Activated T-cell treated with anti-CD3 and anti-CD28 coated beads, Interleukin-2, amount 50 U/mL, for 48 hours (primary cell): ENCODE measurements around the gene SLC39A1.
A peak's percentile ranks its signal among the peaks of the same experiment; 100 is the strongest.

Experiments used
- DNase-seq, 2 experiments: peaks; one replicate each; pipeline ENCODE4 v3.0.0-alpha.2; 2020

Gene SLC39A1

DNA sequence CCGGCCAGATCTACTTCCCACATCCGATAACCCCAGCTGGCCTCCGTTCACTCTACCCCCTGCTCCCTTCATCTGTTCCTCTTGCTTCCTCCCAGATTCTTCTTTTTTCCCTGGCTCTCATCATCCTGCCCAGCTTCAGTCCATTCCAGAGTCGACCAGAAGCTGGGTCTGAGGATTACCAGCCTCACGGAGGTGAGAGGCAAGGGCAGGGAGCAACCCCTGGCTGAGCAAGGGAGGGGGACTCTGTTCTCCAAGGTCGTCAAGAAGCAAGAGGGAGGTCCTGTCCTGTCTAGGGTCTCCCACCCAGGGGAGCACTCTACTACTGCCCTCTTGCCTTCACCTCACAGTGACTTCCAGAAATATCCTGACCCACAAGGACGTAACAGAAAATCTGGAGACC, 10.2 kb upstream of the SLC39A1 start:
- DNase-seq, result no peak

DNA sequence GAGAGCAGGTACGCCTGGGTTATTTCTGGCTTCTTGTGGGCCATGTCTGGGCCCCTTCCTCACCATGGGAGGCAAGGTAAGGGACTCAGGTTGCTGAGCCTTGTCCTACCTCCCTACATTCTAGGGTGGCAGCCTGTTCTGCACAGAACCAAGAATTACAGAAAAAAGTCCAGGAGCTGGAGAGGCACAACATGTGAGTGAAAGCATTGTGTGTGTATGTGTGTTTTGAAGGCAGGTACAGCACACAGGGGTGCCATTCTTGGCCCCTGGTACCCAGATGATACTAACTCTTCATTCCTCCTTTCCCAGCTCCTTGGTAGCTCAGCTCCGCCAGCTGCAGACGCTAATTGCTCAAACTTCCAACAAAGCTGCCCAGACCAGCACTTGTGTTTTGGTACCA, 9.7 kb upstream of the SLC39A1 start:
- no peak for DNase-seq

GRCh38 chr1:153970346-153970745, 7.0 kb upstream of the SLC39A1 start:
- no peak for DNase-seq

DNA sequence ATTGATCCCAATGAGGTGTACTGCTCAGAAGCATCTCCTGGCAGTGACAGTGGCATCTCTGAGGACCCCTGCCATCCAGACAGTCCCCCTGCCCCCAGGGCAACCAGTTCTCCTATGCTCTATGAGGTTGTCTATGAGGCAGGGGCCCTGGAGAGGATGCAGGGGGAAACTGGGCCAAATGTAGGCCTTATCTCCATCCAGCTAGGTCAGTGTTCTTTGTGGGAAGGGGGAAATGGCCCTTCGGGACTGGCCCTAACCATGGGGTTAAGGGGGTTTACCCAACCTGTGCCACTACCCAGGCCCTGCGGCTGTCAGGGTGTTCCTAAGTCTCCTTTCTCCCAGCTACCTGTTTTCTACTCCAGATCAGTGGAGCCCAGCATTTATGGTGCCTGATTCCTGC, 5.6 kb upstream of the SLC39A1 start:
- no peak for DNase-seq

DNA sequence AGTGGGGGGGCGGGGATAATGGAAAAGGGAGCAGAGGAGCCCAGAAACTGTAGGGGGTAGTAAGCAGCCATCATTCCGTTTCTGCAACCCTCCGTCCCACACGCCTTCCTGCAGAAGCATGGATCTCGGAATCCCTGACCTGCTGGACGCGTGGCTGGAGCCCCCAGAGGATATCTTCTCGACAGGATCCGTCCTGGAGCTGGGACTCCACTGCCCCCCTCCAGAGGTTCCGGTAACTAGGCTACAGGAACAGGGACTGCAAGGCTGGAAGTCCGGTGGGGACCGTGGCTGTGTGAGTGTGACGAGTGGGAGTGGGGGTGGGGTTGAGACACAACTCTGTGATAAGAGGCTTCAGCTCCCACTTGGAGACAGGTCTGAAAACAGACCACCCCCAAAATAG, 5.1 kb upstream of the SLC39A1 start:
- no peak for DNase-seq

DNA sequence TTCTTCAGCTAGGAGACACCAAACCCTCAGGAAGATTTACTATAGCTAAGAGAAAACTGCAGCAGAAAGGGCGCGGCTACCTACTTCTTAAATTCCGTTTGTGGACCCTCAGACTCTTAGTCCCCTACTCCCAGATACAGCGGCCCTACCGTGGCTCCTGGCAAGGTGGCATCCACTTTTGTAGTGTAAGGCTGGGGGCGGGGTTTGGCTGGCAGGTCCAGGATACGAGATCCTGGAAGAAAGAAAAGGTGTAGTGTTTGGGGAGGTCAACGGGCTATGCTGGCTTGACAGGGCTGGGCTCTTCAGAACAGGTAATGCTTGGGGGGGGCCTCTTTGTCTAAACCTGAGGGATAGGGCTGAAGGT, 4.6 kb upstream of the SLC39A1 start:
- DNase-seq, result no peak

- DNase-seq, result peak; percentile 85 to 88
These were observed 4.0 kb upstream of the SLC39A1 start, which contains the start of gene CREB3L4 for GRCh38 chr1:153967107-153967999. TSS of gene CREB3L4 (plus strand) at chr1:153967902. CDS start at chr1:153968526, 624 bp downstream.

DNA sequence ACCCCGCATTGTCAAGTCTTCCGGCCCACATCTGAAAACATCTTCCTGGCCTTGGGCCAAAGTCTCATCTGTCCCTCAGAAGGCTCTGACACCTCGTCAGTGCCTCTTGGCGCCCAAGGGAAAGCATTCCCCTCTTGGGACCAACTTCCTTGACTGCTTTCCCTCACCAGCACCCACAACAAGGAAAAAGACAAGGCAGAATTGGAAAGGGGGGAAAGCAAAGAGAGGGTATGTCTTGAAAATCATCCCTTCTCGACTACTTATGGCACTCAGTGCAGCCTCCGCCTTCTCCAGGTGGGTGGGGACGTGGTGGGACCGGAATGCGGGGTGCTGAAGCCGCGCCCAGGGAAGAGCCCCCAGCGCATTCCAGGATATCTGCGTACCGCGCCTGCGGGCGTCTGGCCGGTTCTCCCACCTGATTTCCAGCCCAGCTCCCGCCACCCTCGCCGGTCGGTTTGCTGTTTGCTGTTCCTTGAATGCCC, 554 bp upstream of the SLC39A1 start:
- no peak for DNase-seq

GRCh38 chr1:153962088-153963029, 978 bp downstream of the SLC39A1 start:
- no peak for DNase-seq

- DNase-seq, result no peak
These were observed 1.9 kb downstream of the SLC39A1 start for GRCh38 chr1:153961421-153961820.

GRCh38 chr1:153960206-153960605, 3.1 kb downstream of the SLC39A1 start:
- DNase-seq, result no peak

DNA sequence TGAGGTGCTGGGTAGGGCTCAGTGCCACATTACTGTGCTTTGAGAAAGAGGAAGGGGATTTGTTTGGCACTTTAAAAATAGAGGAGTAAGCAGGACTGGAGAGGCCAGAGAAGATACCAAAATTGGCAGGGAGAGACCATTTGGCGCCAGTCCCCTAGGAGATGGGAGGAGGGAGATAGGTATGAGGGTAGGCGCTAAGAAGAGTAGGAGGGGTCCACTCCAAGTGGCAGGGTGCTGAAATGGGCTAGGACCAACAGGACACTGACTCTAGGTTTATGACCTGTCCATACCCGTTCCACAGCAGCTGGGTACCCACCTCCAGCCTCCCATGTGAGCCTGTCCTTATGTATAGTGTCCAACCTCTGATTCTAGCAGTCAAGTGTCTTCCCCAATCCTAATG, 3.9 kb downstream of the SLC39A1 start:
- DNase-seq, result no peak

GRCh38 chr1:153958961-153959260, 4.4 kb downstream of the SLC39A1 start:
- no peak for DNase-seq

DNA sequence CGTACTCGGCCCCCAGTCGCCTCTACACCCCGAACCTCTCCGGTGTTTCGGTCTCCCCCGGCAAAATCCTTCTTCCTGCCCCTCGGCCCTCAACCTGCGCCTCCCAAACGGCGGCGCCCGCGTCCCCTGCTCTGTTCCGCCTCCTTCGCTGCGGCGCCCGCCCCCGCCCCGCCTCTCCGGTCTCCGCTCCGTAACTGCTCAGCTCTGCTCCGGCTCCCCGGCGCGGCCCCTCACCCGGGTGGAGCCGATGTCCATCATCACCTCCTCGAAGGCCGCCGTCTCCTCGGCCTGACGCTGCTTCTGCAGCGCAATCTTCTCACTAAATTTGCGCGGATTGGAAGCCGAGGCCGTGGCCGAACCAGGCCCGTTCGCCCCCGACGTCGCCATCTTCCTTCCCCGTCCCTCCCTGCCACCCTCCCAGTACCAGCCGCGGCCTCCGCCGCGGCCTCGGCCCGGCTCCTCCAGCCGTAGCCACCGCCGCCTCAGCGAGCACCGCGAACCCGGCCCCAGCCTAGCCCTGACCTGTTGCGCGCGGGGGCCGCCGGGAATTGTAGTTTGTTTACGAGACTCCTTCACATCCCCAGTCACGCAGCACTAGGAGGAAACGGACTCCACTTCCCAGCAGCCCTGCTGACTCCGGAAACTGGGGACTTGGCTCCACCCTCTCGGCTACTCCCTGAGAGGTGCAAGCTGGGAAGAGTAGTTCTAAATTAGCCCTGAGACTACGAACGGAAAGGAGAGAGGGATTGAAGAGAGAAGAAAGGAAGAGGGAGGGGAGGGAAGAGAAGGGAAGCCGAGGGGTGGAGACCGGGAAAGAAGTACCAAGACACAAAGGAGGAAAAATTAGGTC, 5.0 kb downstream of the SLC39A1 start, which contains the start of gene CRTC2:
Gene CRTC2, minus strand, starts transcription at position 502 of the 850 bp plus-strand sequence. Its CDS starts 115 bp downstream, at position 387.
- peak; percentile 97 to 98 for DNase-seq

GRCh38 chr1:153957744-153958110, 5.6 kb downstream of the SLC39A1 start:
- peak in 1 of 2 experiments; percentile 67 for DNase-seq

DNA sequence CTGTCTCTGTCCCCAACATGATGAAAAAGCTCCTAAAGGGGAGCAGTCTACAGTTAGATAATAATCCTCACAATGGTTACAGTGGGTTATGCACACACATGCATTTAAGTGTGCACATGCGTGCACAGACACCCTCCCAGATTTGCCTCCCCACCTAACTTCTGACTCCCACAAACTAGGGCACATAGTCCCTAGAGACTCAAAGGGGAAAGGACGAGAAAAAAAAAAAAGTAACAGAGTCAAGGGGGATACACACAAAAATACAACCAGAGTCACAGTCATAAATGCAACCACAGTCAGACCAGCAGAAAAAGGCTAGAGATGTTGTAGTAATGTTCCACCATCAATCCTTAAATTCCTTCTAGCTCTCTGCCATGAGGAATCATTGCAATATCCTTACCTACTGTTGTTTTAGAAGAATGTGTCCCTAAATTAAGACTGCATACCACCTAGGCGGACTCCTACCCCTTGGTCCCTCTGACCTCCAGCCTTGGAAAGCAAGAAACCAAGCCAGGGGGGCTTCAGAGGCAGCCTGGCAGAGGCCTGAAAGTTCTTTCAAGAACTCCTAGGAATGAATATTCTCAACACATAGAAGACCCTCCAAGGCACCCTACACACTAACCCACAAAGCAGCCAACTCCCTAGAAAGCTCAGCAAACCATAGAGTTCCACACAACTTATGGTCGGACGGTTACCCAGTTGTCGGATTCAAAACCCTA, 6.2 kb downstream of the SLC39A1 start:
- DNase-seq, result no peak

GRCh38 chr1:153954826-153955225, 8.5 kb downstream of the SLC39A1 start:
- DNase-seq, result no peak

- DNase-seq, result no peak
These were observed 9.4 kb downstream of the SLC39A1 start for GRCh38 chr1:153953859-153954365.

DNA sequence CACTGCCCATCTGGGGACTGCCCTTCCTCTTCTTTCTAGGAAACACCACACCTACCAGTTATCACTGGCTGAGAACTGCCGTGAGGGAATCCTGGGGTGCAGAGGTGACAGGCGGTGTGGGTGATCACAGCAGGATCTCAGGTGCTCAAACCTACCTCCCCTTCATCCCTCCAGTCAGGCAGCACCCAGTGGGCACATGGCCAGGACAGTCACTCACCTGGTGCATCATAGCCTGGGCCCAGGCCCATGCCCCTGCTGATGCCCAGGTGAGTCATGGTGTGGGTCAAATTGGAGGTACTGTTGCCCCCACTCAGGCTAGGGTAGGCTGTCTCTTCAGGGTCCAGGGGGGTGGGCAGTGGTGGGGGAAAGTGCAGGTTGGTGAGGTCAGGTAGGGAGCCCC, 11.5 kb downstream of the SLC39A1 start:
- DNase-seq, result no peak

DNA sequence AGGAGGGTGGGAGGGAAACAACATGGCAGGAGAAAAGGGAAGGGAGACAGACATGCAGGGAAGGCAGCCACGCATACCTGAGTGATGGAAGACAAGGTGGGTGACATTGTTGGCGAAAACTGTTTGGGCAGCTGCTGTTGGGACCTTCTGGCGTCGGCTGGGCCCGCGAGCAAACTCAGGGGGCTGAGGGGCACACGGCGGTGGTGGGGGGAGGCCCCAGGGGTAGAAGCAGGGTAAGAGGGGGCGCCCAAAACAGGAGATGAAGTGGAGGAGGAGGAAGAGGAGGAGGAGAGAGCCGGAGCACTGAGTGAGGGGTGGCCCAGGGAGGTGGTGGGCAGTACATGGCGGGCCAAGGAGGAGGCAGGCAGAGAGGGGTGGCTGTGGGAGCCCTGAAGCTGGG, 12.2 kb downstream of the SLC39A1 start:
- no peak for DNase-seq

GRCh38 chr1:153946622-153947241, 16.6 kb downstream of the SLC39A1 start, which contains the start of gene DENND4B:
TSS of gene DENND4B (minus strand) at chr1:153946718. CDS start at chr1:153944374, 2,344 bp downstream.
- peak; percentile 82 to 86 for DNase-seq
